ENCODE measurements around the gene CREB3L2.
"Not testable (repeated sequence)": the region's sequence is repeated elsewhere in the genome, so short reads cannot be mapped to it uniquely, and the experiment has no call there.

CREB3L2 gene

GRCh38 chr7:137987018-137987349 lies 14.9 kb downstream of the CREB3L2 start:
- no peak for DNase-seq

- no peak for DNase-seq
Measured at GRCh38 chr7:137986252-137987017, 15.5 kb downstream of the CREB3L2 start.

GRCh38 chr7:137985897-137986251 lies 16.0 kb downstream of the CREB3L2 start:
- no peak for DNase-seq

- no peak for DNase-seq
Measured at GRCh38 chr7:137985253-137985896, 16.5 kb downstream of the CREB3L2 start.

GRCh38 chr7:137984181-137985041 lies 17.5 kb downstream of the CREB3L2 start:
- no peak for DNase-seq

GRCh38 chr7:137983323-137984008 lies 18.4 kb downstream of the CREB3L2 start:
- no peak for DNase-seq

GRCh38 chr7:137982394-137982793 lies 19.5 kb downstream of the CREB3L2 start:
- DNase-seq, result not testable (repeated sequence)

GRCh38 chr7:137981668-137982067 lies 20.2 kb downstream of the CREB3L2 start:
- DNase-seq, result no peak

- DNase-seq, result no peak
Measured at GRCh38 chr7:137981175-137981574, 20.7 kb downstream of the CREB3L2 start.

GRCh38 chr7:137980308-137980707 lies 21.6 kb downstream of the CREB3L2 start:
- no peak for DNase-seq

- DNase-seq, result no peak
Measured at GRCh38 chr7:137978464-137979237, 23.2 kb downstream of the CREB3L2 start.

GRCh38 chr7:137977173-137977572 lies 24.7 kb downstream of the CREB3L2 start:
- no peak for DNase-seq

GRCh38 chr7:137976696-137977095 lies 25.2 kb downstream of the CREB3L2 start:
- DNase-seq, result no peak

- DNase-seq, result no peak
Measured at GRCh38 chr7:137976232-137976631, 25.7 kb downstream of the CREB3L2 start.

- DNase-seq, result no peak
Measured at GRCh38 chr7:137975768-137976167, 26.1 kb downstream of the CREB3L2 start.

- DNase-seq, result no peak
Measured at GRCh38 chr7:137975221-137975620, 26.7 kb downstream of the CREB3L2 start.

GRCh38 chr7:137974766-137975165 lies 27.1 kb downstream of the CREB3L2 start:
- DNase-seq, result no peak

- peak; percentile 73 for DNase-seq
Measured at GRCh38 chr7:137970253-137970975, 31.5 kb downstream of the CREB3L2 start.

GRCh38 chr7:137969828-137970227 lies 32.1 kb downstream of the CREB3L2 start:
- DNase-seq, result no peak

GRCh38 chr7:137968890-137969289 lies 33.0 kb downstream of the CREB3L2 start:
- DNase-seq, result no peak

GRCh38 chr7:137968339-137968738 lies 33.5 kb downstream of the CREB3L2 start:
- not testable (repeated sequence) for DNase-seq

All from right forelimb (tissue), 1 donor.